T-helper 2 cell treated with Interferon-gamma antibody and Interleukin-4, amounts not matched to agents 100 ng/mL and 5 ng/mL, for 36 hours (primary cell): Measurements from ENCODE around the gene CCT3. TPM values are rescaled to one million over a fixed set of nuclear protein-coding genes. Genes with fewer than 3 reads are reported as not detected.
"Not testable (repeated sequence)": the region's sequence is repeated elsewhere in the genome, so short reads cannot be mapped to it uniquely, and the experiment has no call there.

ENCODE experiments used
- intact Hi-C: fragments of 100-400 bp; cut with micrococcal nuclease; formaldehyde crosslinking; loops from one replicate; pipeline ENCODE4 v1.15.1; 2023
- total RNA-seq: library from RNA; stranded (reverse); gene quantifications from 2 replicates; pipeline ENCODE4 v1.2.3, GENCODE V29; 2022

CCT3 gene
- total RNA-seq, 1 donor from 2014 or later: 319 TPM

DNA sequence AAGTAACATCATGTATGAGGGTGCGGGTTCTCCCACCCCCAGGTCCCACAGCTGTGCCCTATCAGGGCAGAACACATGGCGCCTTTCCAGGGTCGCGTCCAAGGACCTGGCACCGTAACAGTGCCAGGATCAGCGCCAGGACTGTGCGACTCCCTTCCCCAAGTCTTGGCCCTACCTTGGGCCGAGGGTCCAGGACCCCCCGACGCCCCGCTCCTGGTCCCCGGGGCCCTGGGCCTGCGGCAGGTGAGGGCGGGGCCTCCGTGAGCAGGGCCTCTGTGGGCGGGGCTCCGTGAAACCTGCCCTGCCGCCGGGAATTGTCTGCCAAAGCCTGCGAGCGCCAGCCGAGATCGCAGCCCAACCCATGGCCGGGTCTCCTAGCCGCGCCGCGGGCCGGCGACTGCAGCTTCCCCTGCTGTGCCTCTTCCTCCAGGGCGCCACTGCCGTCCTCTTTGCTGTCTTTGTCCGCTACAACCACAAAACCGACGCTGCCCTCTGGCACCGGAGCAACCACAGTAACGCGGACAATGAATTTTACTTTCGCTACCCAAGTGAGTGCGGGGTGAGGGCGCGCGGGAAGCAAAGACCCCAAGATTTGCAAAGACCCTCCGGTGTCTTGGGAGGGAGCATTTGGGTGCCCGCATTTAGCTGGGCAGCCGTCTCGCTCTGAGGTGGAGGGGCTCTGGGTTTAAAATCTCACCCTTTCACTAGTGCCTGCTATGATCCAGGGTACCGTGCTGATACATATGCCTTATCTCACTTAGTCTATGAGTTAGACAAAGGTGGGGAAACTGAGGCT is 31.0 kb upstream of the CCT3 start, which contains the start of gene RHBG:
TSS of gene RHBG (plus strand) at position 323 of the 796 bp plus-strand sequence. CDS start at position 362, 39 bp downstream.
- intact Hi-C loops: no loop called here

DNA sequence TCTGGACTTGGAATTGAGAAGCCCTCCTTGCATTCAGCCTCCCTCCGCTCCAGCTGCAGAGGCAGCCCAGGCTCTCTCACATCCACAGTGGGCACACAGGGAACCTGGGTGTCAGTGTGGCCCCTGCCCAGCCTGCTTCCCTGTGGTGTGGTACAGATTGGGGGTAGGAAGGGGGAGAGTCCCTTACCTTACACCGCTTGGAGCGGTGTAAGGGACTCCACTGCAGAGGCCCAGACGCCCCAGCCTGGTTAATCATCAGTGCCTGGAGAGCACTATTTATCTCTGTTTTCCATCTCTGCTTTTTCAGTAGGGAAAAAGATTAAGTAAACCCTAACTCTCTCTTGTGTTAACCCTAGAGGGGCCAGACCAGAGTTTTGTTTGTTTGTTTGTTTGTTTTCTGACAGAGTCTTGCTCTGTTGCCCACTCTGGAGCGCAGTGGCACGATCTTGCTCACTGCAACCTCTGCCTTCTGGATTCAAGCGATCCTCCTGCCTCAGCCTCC is 30.1 kb upstream of the CCT3 start:
- intact Hi-C loops: no loop called here

DNA sequence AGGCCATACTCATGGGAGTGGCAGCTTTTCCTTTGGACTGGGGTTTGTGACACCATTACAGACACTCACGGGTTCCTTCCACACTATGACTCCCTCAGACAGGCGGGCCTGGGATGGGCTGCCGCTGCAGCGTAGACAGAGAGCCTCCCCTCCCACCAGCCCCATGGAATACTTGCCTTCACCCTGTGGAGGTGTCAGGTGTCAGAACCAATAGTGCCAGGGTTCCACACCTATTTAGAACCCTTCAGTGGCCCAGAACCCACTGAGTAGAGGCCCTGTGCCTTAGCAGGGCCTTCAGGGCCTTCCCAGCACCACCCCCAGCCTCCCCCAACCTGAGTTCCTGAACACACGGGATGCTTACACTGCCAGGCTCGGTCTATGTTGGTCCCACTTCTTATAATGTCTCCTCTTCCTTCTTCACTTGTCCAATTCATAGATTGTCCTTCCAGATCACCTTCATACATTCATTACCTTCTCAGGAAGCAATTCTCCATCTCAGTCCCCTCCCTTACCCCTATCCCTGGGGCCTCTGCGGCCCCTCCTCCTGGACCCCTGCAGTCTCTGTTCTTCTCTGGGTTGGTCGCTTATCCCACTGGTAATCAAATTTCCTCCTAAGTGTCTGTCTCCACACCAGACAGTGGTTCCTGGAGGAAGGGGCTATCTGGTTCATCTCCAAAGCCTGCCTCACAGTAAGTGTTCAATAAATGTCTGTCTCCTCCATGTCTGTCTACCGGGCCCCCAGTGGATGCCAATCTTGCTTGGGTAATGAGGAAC is 29.5 kb upstream of the CCT3 start:
- intact Hi-C loops: no loop called here

- intact Hi-C loops: no loop called here
Observed at GRCh38 chr1:156366378-156367166, 28.5 kb upstream of the CCT3 start.

DNA sequence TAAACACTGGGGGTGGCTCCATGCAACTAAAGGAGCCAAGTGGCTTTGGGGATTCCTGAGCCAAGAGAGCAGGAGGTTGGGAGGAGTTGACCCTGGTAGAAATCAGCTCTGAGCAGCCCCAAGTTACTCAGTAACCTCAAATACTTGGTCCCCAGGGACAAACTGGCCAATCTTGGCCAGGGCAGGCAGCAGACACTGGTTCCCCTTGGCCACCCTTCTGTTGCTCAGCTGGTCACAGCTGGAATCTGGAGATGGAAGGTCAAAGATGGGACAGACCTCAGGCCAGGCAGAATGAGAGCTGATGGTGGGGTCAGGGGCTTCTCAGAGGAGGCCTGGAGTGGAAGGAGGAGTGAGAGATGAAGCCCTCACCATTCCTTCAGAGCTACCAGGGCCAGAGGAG is 27.7 kb upstream of the CCT3 start:
- intact Hi-C loops: no loop called here

- intact Hi-C loops: no loop called here
Observed at GRCh38 chr1:156360534-156360933, 22.4 kb upstream of the CCT3 start.

GRCh38 chr1:156359973-156360372 is 21.9 kb upstream of the CCT3 start:
- intact Hi-C loops: no loop called here

GRCh38 chr1:156359249-156359648 is 21.2 kb upstream of the CCT3 start:
- intact Hi-C loops: no loop called here

- intact Hi-C loops: no loop called here
Observed at GRCh38 chr1:156358641-156359040, 20.5 kb upstream of the CCT3 start.

DNA sequence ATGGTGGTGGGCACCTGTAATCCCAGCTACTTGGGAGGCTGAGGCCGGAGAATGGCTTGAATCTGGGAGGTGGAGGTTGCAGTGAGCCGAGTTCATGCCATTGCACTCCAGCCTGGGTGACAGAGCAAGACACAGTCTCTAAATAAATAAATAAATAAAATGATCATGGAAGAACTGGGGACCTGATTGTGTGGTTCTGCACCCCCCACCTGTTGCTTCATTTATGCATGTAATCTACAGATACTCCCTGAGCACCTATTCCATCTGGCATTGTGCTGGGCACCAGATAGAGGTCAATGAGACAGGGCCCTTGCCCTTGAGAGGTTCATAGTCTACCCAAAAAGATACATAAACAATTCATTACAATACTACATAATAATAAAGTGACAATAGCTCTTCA is 19.9 kb upstream of the CCT3 start:
- intact Hi-C loops: no loop called here

- intact Hi-C loops: no loop called here
Observed at GRCh38 chr1:156356875-156357534, 18.9 kb upstream of the CCT3 start.

DNA sequence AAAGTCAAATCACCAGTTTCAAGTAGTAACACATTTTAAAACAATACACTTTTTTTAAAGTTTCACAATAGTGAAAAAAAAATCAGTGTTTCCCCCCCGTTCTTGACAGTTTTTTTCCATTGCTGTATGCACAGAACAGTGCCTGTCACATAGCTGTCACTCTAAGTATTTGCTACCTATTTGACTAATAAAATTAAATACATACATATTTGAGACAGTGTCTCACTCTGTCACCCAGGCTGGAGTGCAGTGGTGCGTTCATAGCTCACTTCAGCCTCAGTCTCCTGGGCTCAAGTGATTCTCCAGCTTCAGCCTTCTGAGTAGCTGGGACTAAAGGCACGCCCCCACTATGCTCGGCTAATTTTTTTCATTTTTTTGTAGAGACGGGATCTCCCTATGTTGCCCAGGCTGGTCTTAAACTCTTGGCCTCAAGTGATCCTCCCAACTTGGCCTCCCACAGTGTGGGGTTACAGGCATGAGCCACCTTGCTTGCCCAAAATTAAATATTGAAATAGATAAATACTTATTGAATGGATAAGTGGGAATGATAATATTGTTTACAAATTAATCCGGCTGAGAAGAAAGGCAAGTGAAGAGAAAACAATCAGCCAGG is 18.3 kb upstream of the CCT3 start:
- intact Hi-C loops: no loop called here

DNA sequence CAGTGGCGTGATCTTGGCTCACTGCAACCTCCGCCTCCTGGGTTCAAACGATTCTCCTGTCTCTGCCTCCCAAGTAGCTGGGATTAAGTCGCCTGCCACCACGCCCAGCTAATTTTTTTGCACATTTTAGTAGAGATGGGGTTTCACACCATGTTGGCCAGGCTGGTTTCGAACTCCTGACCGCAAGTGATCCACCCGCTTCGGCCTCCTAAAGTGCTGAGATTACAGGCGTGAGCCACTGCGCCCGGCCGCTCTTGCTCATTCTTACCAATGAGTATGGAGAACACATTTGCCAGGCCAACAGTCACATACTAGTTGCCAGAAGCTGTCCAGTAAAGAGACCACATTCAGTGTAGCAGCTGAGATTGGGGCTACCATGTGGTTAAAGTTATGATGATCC is 14.4 kb upstream of the CCT3 start:
- intact Hi-C loops: not testable (repeated sequence)

DNA sequence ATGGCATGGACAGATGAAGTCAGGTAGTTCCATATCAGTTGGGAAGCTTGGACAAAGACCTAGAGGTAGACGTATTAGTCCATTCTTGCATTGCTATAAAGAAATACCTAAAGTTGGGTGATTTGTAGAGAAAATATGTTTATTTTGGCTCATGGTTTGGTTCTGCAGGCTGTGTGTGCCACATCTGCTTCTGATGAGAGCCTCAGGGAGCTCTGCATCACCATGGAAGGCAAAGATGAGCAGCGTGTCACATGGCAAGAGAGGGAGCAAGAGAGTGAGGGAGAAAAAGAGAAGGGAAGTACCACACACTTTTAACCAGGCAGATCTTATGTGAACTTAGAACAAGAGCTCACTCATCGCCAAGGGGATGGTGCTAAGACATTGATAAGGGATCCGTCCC is 9.2 kb upstream of the CCT3 start:
- intact Hi-C loops: no loop called here

- intact Hi-C loops: no loop called here
Observed at GRCh38 chr1:156346636-156347035, 8.5 kb upstream of the CCT3 start.

DNA sequence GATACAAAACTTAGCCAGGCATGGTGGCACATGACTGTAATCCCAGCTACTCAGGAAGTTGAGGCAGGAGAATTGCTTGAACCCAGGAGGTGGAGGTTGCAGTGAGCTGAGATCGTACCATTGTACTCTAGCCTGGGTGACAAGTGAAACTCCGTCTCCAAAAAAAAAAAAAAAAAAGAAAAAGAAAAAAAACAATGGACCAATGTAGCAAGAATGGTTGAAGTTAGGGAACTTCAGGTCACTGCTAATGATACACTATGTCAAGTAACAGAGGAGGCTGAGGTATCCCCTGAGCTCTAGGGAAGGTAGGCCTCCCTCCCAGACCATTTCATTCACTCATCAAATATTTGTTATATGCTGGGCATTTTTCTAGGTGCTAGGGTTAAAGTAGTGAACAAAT is 7.9 kb upstream of the CCT3 start:
- intact Hi-C loops: not testable (repeated sequence)

GRCh38 chr1:156344409-156344808 is 6.3 kb upstream of the CCT3 start:
- intact Hi-C loops: no loop called here

GRCh38 chr1:156342166-156342955 is 4.3 kb upstream of the CCT3 start:
- intact Hi-C loops: no loop called here

GRCh38 chr1:156337888-156338179 is 258 bp downstream of the CCT3 start:
- intact Hi-C loops: loop anchor here (1.0 kb wide), 7 partner anchors 56 to 429 kb away; partner anchors contain the start of genes LAMTOR2, PRCC and SMG5
